Body of pancreas (tissue), 4 donors: Measurements from ENCODE around the gene PPP2R2B.

Experiments used
- CTCF ChIP-seq, 7 experiments: fragments of 450-650 bp in 4 of 7; fragments of 200-600 bp in 3 of 7; sonication (generic) in 3 of 7; IDR thresholded peaks; one replicate each; pipeline ENCODE4 v1.5.1; 2016 to 2019; ENCODE audit warnings: antibody characterized with exemption in 7 of 7
- POLR2A ChIP-seq, 3 donors: fragments of 450-650 bp; IDR thresholded peaks; one replicate each; pipeline ENCODE4 v1.6.1; 2016; ENCODE audit warnings: antibody characterized with exemption in 3 of 3, mild to moderate bottlenecking in 2 of 3

DNA sequence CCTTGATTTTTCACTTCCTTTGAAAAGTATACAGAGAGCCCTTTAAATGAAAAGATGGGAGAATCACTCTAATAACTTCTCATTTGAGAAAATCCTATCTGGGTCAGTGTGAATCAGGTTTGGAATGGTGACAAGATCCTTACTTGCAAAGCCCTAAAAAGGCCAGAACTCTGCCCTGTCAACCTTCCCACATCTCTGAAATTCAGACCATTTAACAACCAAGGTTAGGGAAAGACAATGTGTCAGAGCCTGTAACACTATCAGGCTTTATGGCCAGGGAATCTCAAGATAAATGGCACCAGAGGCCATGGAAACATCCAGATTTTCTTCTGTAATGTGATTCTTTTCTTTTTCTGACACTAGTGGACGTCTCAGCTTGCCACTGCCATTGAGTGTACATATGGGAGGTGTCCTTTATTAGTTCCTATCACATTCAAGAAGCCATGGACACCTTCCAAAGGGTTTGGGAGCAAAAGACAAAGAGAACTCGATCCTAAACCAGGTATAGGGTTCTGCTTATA is 196.9 kb downstream of the PPP2R2B start:
- TF ChIP-seq CTCF (IDR thresholded peaks at IDR 0.05) (no peak), POLR2A (IDR thresholded peaks at IDR 0.05) (no peak)
